Cardiac muscle cell (in vitro differentiated cells and primary cell): ENCODE results near the gene PRCD. TPM values are rescaled to one million over a fixed set of nuclear protein-coding genes. Genes with fewer than 3 reads are reported as not detected.
"Not testable (repeated sequence)": the region's sequence is repeated elsewhere in the genome, so short reads cannot be mapped to it uniquely, and the experiment has no call there.

Experiments used
- DNase-seq, 2 donors: peaks; one replicate each; pipeline versions ENCODE4 v3.0.0 to v3.0.0-alpha.2; 2010 to 2017; ENCODE audit warnings: low read depth in 1 of 2, low spot score in 1 of 2
- H3K27ac ChIP-seq: fragments of 200-600 bp; sonication (generic); 2 replicates; pipeline ENCODE4 v1.5.1; 2016
- H3K27me3 ChIP-seq: fragments of 200-600 bp; sonication (generic); 2 replicates; pipeline ENCODE4 v1.6.0; 2016; ENCODE audit warnings: control low read depth
- H3K36me3 ChIP-seq: fragments of 200-600 bp; sonication (generic); 2 replicates; pipeline ENCODE4 v1.5.1; 2016; ENCODE audit warnings: control low read depth
- H3K4me1 ChIP-seq: fragments of 200-600 bp; sonication (generic); 2 replicates; pipeline ENCODE4 v1.8.1; 2017; ENCODE audit warnings: low read depth, mild to moderate bottlenecking, mixed run types
- H3K4me3 ChIP-seq: fragments of 200-600 bp; sonication (generic); 2 replicates; pipeline ENCODE4 v1.5.1; 2016; ENCODE audit warnings: mild to moderate bottlenecking
- H3K9me3 ChIP-seq: fragments of 200-600 bp; sonication (generic); 2 replicates; pipeline ENCODE4 v1.5.1; 2017; ENCODE audit warnings: low read depth, mild to moderate bottlenecking, control low read depth
- polyA plus RNA-seq: library from polyadenylated mRNA; unstranded; fragments of >200 nt; fragmentation: Nextera tagmentation; extraction: Ambion mirVana; gene quantifications from 2 replicates; pipeline ENCODE4 v1.2.1, GENCODE V29; 2016
- total RNA-seq: library from RNA; depleted of rRNA; stranded (reverse); fragments of >200 nt; gene quantifications from 2 replicates; pipeline ENCODE4 v1.2.3, GENCODE V29; 2016
- TF ChIP-seq, protein P1 (sequence below): IDR thresholded peaks from 2 replicates; pipeline ENCODE4 v1.5.1; 2012; ENCODE audit warnings: low read depth, mild to moderate bottlenecking, low read length

Gene PRCD
- total and polyA plus RNA-seq, 2 experiments from 2014 or later: 7.3 to 14.4 TPM

DNA sequence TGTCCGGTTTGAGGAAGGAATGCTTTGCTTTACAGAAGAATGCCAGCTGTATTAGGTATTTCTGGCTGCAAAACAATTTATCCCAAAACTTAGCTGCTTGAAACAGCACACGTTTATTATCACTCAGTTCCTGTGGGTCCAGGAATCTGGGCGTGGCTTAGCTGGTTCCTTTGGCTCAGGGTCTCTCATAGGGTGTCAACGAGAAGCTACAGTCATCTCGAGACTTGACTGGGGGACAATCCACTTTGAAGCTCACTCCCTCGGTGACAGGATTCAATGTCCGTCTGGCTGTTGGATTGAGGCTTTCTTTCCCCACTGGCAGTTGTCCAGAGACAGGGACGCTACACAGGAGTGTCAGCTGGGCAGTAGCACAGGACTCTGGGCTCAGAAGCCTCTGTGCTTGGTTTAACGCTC is 29.0 kb upstream of the PRCD start:
- no peaks in the 10 kb centered on the region for H3K9me3 ChIP-seq
- no peaks in the 10 kb centered on the region for H3K36me3 ChIP-seq
- TF ChIP-seq, protein P1, sequence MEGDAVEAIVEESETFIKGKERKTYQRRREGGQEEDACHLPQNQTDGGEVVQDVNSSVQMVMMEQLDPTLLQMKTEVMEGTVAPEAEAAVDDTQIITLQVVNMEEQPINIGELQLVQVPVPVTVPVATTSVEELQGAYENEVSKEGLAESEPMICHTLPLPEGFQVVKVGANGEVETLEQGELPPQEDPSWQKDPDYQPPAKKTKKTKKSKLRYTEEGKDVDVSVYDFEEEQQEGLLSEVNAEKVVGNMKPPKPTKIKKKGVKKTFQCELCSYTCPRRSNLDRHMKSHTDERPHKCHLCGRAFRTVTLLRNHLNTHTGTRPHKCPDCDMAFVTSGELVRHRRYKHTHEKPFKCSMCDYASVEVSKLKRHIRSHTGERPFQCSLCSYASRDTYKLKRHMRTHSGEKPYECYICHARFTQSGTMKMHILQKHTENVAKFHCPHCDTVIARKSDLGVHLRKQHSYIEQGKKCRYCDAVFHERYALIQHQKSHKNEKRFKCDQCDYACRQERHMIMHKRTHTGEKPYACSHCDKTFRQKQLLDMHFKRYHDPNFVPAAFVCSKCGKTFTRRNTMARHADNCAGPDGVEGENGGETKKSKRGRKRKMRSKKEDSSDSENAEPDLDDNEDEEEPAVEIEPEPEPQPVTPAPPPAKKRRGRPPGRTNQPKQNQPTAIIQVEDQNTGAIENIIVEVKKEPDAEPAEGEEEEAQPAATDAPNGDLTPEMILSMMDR: no peak
- H3K4me3 ChIP-seq: no peak overlapping the region
- H3K27ac ChIP-seq: no peak overlapping the region
- H3K27me3 ChIP-seq: no peaks in the 10 kb centered on the region
- peaks cover 6% of the 10 kb centered on the region for H3K4me1 ChIP-seq
- DNase-seq: peak; percentile 44 to 49

GRCh38 chr17:76511668-76512365 is 28.0 kb upstream of the PRCD start:
- peaks cover 6% of the 10 kb centered on the region for H3K4me1 ChIP-seq
- H3K36me3 ChIP-seq: no peaks in the 10 kb centered on the region
- TF ChIP-seq, protein P1: no peak
- DNase-seq: peak in 1 of 2 donors; percentile 56
- no peaks in the 10 kb centered on the region for H3K9me3 ChIP-seq
- no peaks in the 10 kb centered on the region for H3K27me3 ChIP-seq
- no peak overlapping the region for H3K27ac ChIP-seq
- H3K4me3 ChIP-seq: no peak overlapping the region

- Histone ChIP-seq H3K9me3 (no peaks in the 10 kb centered on the region), H3K27ac (no peak overlapping the region), H3K4me3 (no peak overlapping the region), H3K4me1 (peaks cover 6% of the 10 kb centered on the region), H3K36me3 (no peaks in the 10 kb centered on the region), H3K27me3 (no peaks in the 10 kb centered on the region)
- DNase-seq: no peak
- TF ChIP-seq, protein P1: no peak
Measured at GRCh38 chr17:76512366-76513305, 27.2 kb upstream of the PRCD start.

- no peaks in the 10 kb centered on the region for H3K9me3 ChIP-seq
- no peak for DNase-seq
- no peak overlapping the region for H3K27ac ChIP-seq
- H3K4me3 ChIP-seq: no peak overlapping the region
- H3K36me3 ChIP-seq: no peaks in the 10 kb centered on the region
- TF ChIP-seq, protein P1: no peak
- no peaks in the 10 kb centered on the region for H3K27me3 ChIP-seq
- peaks cover 6% of the 10 kb centered on the region for H3K4me1 ChIP-seq
Measured at GRCh38 chr17:76513306-76513692, 26.5 kb upstream of the PRCD start.

DNA sequence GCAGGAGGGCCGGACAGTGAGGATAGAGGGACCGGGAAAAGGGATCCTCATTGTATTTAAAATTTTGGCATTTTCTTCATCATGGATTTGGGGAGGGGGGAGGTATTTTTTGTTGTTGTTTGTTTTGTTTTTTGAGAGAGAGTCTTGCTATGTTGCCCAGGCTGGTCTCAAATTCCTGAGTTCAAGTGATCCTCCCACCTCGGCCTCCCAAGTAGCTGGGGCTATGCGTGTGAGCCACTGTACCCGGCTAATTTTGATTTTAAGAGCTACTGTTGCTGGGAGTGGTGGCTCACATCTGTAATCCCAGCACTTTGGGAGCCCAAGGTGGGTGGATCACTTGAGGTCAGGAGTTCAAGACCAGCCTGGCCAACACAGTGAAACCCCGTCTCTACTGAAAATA is 25.5 kb upstream of the PRCD start:
- H3K4me1 ChIP-seq, H3K36me3 ChIP-seq, H3K27me3 ChIP-seq, H3K27ac ChIP-seq, H3K9me3 ChIP-seq, H3K4me3 ChIP-seq, DNase-seq: not testable (repeated sequence)
